IMR-90 (cell line): ENCODE data around the gene NIT1. TPM values are rescaled to one million over a fixed set of nuclear protein-coding genes. Genes with fewer than 3 reads are reported as not detected.
A peak's percentile ranks its signal among the peaks of the same experiment; 100 is the strongest.

Source experiments
- ATAC-seq: fragments of 200-7000 bp; cut with Tn5 transposase; 2 replicates; pipeline ENCODE4 v1.9.1; 2020; ENCODE audit warnings: low read depth, mild to moderate bottlenecking, moderate library complexity
- BruUV-seq: library from RNA; stranded (reverse); fragments of 400-500 nt; replicated peaks from 2 replicates; lab custom pipeline; 2021; lab: Mats Ljungman, UMichigan
- CTCF ChIA-PET: fragments of 300-600 bp; formaldehyde crosslinking; extraction: SDS; loops from one replicate; lab custom pipeline; 2021; ENCODE audit warnings: antibody characterized with exemption; lab: Yijun Ruan, JAX
- POLR2A ChIA-PET: fragments of 300-600 bp; sonication (Branson Sonifier 250); formaldehyde crosslinking; loops from one replicate; lab custom pipeline; 2022; ENCODE audit warnings: antibody characterized with exemption; ENCODE audit not compliant: unreplicated experiment; lab: Charles Lee
- DNase-seq: peaks from one replicate; pipeline ENCODE4 v3.0.0; 2013
- H2AFZ ChIP-seq: replicated peaks from 2 replicates; pipeline ENCODE3; 2013; ENCODE audit warnings: low read length, mild to moderate bottlenecking; ENCODE audit not compliant: poor library complexity
- H2AK5ac ChIP-seq: 2 replicates; pipeline ENCODE4 v1.6.1; 2013; ENCODE audit warnings: low read depth, low read length, inconsistent platforms
- H2AK9ac ChIP-seq: replicated peaks from 2 replicates; pipeline ENCODE3; 2013; ENCODE audit warnings: mild to moderate bottlenecking, low read depth, low read length, moderate library complexity; ENCODE audit not compliant: poor library complexity
- H2BK120ac ChIP-seq: 2 replicates; pipeline ENCODE4 v1.6.1; 2013; ENCODE audit warnings: low read depth, low read length, inconsistent platforms
- H2BK15ac ChIP-seq: 3 replicates; pipeline ENCODE4 v1.6.1; 2013; ENCODE audit warnings: low read depth, low read length, inconsistent platforms
- H2BK20ac ChIP-seq: 2 replicates; pipeline ENCODE4 v1.6.1; 2013; ENCODE audit warnings: low read depth, mild to moderate bottlenecking, inconsistent platforms, low read length, moderate library complexity
- H2BK5ac ChIP-seq: 2 replicates; pipeline ENCODE4 v1.6.1; 2013; ENCODE audit warnings: mild to moderate bottlenecking, low read depth, low read length, inconsistent platforms; ENCODE audit not compliant: poor library complexity, severe bottlenecking
- H3K14ac ChIP-seq: replicated peaks from 2 replicates; pipeline ENCODE4 v1.6.1; 2013; ENCODE audit warnings: low read depth, low read length, inconsistent platforms
- H3K18ac ChIP-seq: 2 replicates; pipeline ENCODE4 v1.6.1; 2013; ENCODE audit warnings: low read depth, low read length, control low read depth
- H3K23ac ChIP-seq: 2 replicates; pipeline ENCODE4 v1.6.1; 2013; ENCODE audit warnings: low read depth, low read length, inconsistent platforms
- H3K27ac ChIP-seq: 2 replicates; pipeline ENCODE4 v1.5.1; 2013; ENCODE audit warnings: mild to moderate bottlenecking, control low read depth, low read length; ENCODE audit not compliant: insufficient read depth
- H3K27me3 ChIP-seq: 2 replicates; pipeline ENCODE4 v1.6.1; 2013; ENCODE audit warnings: low read length; ENCODE audit not compliant: control insufficient read depth, insufficient read depth
- H3K36me3 ChIP-seq: 2 replicates; pipeline ENCODE4 v1.6.1; 2013; ENCODE audit warnings: low read length, mixed read lengths; ENCODE audit not compliant: control insufficient read depth, insufficient read depth
- H3K4ac ChIP-seq: 2 replicates; pipeline ENCODE4 v1.6.1; 2013; ENCODE audit warnings: low read depth, low read length, inconsistent platforms
- H3K4me1 ChIP-seq: 2 replicates; pipeline ENCODE4 v1.6.1; 2013; ENCODE audit warnings: low read length, mixed read lengths; ENCODE audit not compliant: control insufficient read depth, insufficient read depth
- H3K4me2 ChIP-seq: 2 replicates; pipeline ENCODE4 v1.6.1; 2013; ENCODE audit warnings: low read depth, mild to moderate bottlenecking, control low read depth, low read length, moderate library complexity
- H3K4me3 ChIP-seq: 2 replicates; pipeline ENCODE4 v1.5.1; 2013; ENCODE audit warnings: low read depth, mild to moderate bottlenecking, control low read depth, low read length, moderate library complexity; ENCODE audit not compliant: insufficient read depth
- H3K56ac ChIP-seq: 2 replicates; pipeline ENCODE4 v1.6.1; 2013; ENCODE audit warnings: low read length, inconsistent platforms; ENCODE audit not compliant: insufficient read depth; ENCODE audit errors: extremely low read depth
- H3K79me1 ChIP-seq, 2 experiments: 2 replicates each; pipeline ENCODE4 v1.6.1; 2013; ENCODE audit warnings: low read length in 2 of 2, inconsistent platforms in 1 of 2, low read depth in 1 of 2
- H3K9ac ChIP-seq: 2 replicates; pipeline ENCODE4 v1.6.1; 2013; ENCODE audit warnings: low read depth, low read length, control low read depth
- H3K9me1 ChIP-seq: 2 replicates; pipeline ENCODE4 v1.6.1; 2013; ENCODE audit warnings: low read length, inconsistent platforms; ENCODE audit not compliant: insufficient read depth
- H3K9me3 ChIP-seq: 2 replicates; pipeline ENCODE4 v1.6.1; 2013; ENCODE audit warnings: low read length; ENCODE audit not compliant: control insufficient read depth, insufficient read depth
- H4K20me1 ChIP-seq: 2 replicates; pipeline ENCODE4 v1.6.1; 2013; ENCODE audit warnings: low read length, inconsistent platforms; ENCODE audit not compliant: insufficient read depth
- H4K5ac ChIP-seq: 2 replicates; pipeline ENCODE4 v1.6.1; 2013; ENCODE audit warnings: mild to moderate bottlenecking, low read depth, low read length, control low read depth
- H4K8ac ChIP-seq, 2 experiments: 2 replicates each; pipeline ENCODE4 v1.6.1; 2013; ENCODE audit warnings: low read depth in 2 of 2, low read length in 2 of 2, control low read depth in 1 of 2, inconsistent platforms in 1 of 2
- H4K91ac ChIP-seq: 2 replicates; pipeline ENCODE4 v1.6.1; 2013; ENCODE audit warnings: low read depth, low read length, inconsistent platforms; ENCODE audit not compliant: insufficient read depth
- BHLHE40 ChIP-seq: fragments of 150-350 bp; IDR thresholded peaks from 2 replicates; pipeline ENCODE4 v1.6.1; 2016; ENCODE audit warnings: mild to moderate bottlenecking, low read depth, low read length
- CEBPB ChIP-seq: IDR thresholded peaks from 2 replicates; pipeline ENCODE4 v1.6.1; 2012; ENCODE audit warnings: low read depth, low read length, improper control_type of control experiment
- ELK1 ChIP-seq: fragments of 150-350 bp; IDR thresholded peaks from 2 replicates; pipeline ENCODE4 v1.6.1; 2016; ENCODE audit warnings: low read depth, mild to moderate bottlenecking, low read length, moderate library complexity, borderline replicate concordance
- MAFK ChIP-seq: IDR thresholded peaks from 2 replicates; pipeline ENCODE4 v1.6.1; 2012; ENCODE audit warnings: low read depth, low read length, improper control_type of control experiment
- MAZ ChIP-seq: IDR thresholded peaks from 2 replicates; pipeline ENCODE4 v1.6.1; 2012; ENCODE audit warnings: low read depth, mild to moderate bottlenecking, low read length, improper control_type of control experiment, moderate library complexity, borderline replicate concordance
- MXI1 ChIP-seq: IDR thresholded peaks from 2 replicates; pipeline ENCODE4 v1.6.1; 2012; ENCODE audit warnings: low read depth, mild to moderate bottlenecking, low read length, moderate library complexity, borderline replicate concordance
- NFE2L2 ChIP-seq: fragments of 150-350 bp; IDR thresholded peaks from 2 replicates; pipeline ENCODE4 v1.6.1; 2016; ENCODE audit warnings: low read depth, mild to moderate bottlenecking, low read length
- RCOR1 ChIP-seq: IDR thresholded peaks from 2 replicates; pipeline ENCODE4 v1.6.1; 2012; ENCODE audit warnings: mild to moderate bottlenecking, low read length, improper control_type of control experiment; ENCODE audit not compliant: insufficient replicate concordance
- RFX5 ChIP-seq: IDR thresholded peaks from 2 replicates; pipeline ENCODE4 v1.8.0; 2012; ENCODE audit warnings: low read depth, mild to moderate bottlenecking, low read length, moderate library complexity
- SMC3 ChIP-seq: fragments of 150-350 bp; IDR thresholded peaks from 2 replicates; pipeline ENCODE4 v1.6.1; 2016; ENCODE audit warnings: low read depth, mild to moderate bottlenecking, antibody characterized with exemption, low read length, moderate library complexity
- WGBS, 2 experiments: methylation state at CpG; one replicate each; pipeline versions ENCODE4 v1.1.5 to v1.1.7; 2013; ENCODE audit warnings: missing lambda C conversion rate in 2 of 2; ENCODE audit not compliant: insufficient read length in 1 of 2; ENCODE audit errors: extremely low coverage in 2 of 2; 5-methylcytosine and 5-hydroxymethylcytosine counted together
- dilution Hi-C: fragments of 300-500 bp; cut with HindIII; formaldehyde crosslinking; loops from one replicate; pipeline ENCODE4 v1.14.3; 2018; ENCODE audit warnings: low sequenced_read_pairs; ENCODE audit not compliant: unreplicated experiment
- in situ Hi-C: fragments of 300-500 bp; cut with MboI; formaldehyde crosslinking; loops from 3 replicates; pipeline ENCODE4 v1.14.3; 2019; ENCODE audit warnings: low sequenced_read_pairs, inconsistent platforms, mixed read lengths
- intact Hi-C: fragments of 100-400 bp; cut with micrococcal nuclease; formaldehyde crosslinking; loops from 2 replicates; pipeline ENCODE4 v1.10.0; 2022
- polyA plus RNA-seq, 3 experiments: library from polyadenylated mRNA; depleted of rRNA; stranded (reverse); fragments of >200 nt; gene quantifications; 2 replicates each; pipeline ENCODE4 v1.2.3, GENCODE V29; 2012; ENCODE audit warnings: low replicate concordance in 1 of 3
- total RNA-seq: library from RNA; depleted of rRNA; stranded (reverse); fragments of >200 nt; gene quantifications from 2 replicates; pipeline ENCODE4 v1.2.3, GENCODE V29; 2012

NIT1 gene
- total and polyA plus RNA-seq, 2 of the 4 experiments (the other 2 are of a cell fraction), result 22.8 to 33.6 TPM

- Histone ChIP-seq H3K79me1 (no peaks in the 10 kb centered on the region), H3K4me2 (no peak overlapping the region)
- POLR2A ChIA-PET, result interaction anchor here (0.5 kb wide), 1 partner anchor 15 kb away, joined by 3 read pairs; no protein-coding TSS in a partner anchor
Observed at GRCh38 chr1:161079436-161080110, 38.3 kb upstream of the NIT1 start.

More at GRCh38 chr1:161079436-161080110, 38.3 kb upstream of the NIT1 start:
- H4K5ac ChIP-seq, result no peak overlapping the region
- no peak overlapping the region for H3K14ac ChIP-seq
- peak overlapping the region; percentile 41 for H2AFZ ChIP-seq
- intact Hi-C loops, result loop anchor here (5.0 kb wide), 1 partner anchor 32 kb away; the partner anchor contains the start of gene USF1
- H3K4me3 ChIP-seq, result no peak overlapping the region
- no peak for TF ChIP-seq RFX5
- no peak for TF ChIP-seq MAZ
- no peak for TF ChIP-seq MAFK
- no peak for TF ChIP-seq NFE2L2
- TF ChIP-seq SMC3, result no peak
- TF ChIP-seq MXI1, result no peak
- TF ChIP-seq RCOR1, result no peak
- no peak for TF ChIP-seq ELK1
- no peak for TF ChIP-seq CEBPB
- no peak for TF ChIP-seq BHLHE40
- no peaks in the 10 kb centered on the region for H3K9me3 ChIP-seq
- H3K27me3 ChIP-seq, result no peaks in the 10 kb centered on the region
- no peak overlapping the region for H3K27ac ChIP-seq
- H3K18ac ChIP-seq, result no peak overlapping the region
- H2BK20ac ChIP-seq, result no peak overlapping the region
- H2BK120ac ChIP-seq, result 0 out of 2 replicates have a peak overlapping the region, but pooled peaks have one; percentile 1
- dilution Hi-C loops, result no loop called here
- peaks cover 19% of the 10 kb centered on the region for H3K4me1 ChIP-seq
- no peak overlapping the region for H4K8ac ChIP-seq
- BruUV-seq, result no TSS peak
- no peaks in the 10 kb centered on the region for H3K36me3 ChIP-seq
- peaks cover 17% of the 10 kb centered on the region for H3K9me1 ChIP-seq
- DNase-seq (no peak), ATAC-seq (no peak)
- H3K56ac ChIP-seq, result no peak overlapping the region
- H3K4ac ChIP-seq, result no peak overlapping the region
- WGBS, 2 experiments, result 45% methylated on average over 18 of the region's 41 CpGs; no CpG with 5 or more reads in 1 of the 2 experiments
- H2BK5ac ChIP-seq, result no peak overlapping the region
- H3K9ac ChIP-seq, result no peak overlapping the region
- CTCF ChIA-PET, result no interaction called here
- no peaks in the 10 kb centered on the region for H4K20me1 ChIP-seq
- H2BK15ac ChIP-seq, result no peak overlapping the region
- no peak overlapping the region for H2AK5ac ChIP-seq
- no peak overlapping the region for H3K23ac ChIP-seq
- in situ Hi-C loops, result no loop called here
- H4K91ac ChIP-seq, result no peak overlapping the region
- H2AK9ac ChIP-seq, result no peak overlapping the region
